ENCODE measurements around the gene TDRD5. TPM values are rescaled to one million over a fixed set of nuclear protein-coding genes. Genes with fewer than 3 reads are reported as not detected.

The TDRD5 gene
- total RNA-seq, 1 donor from 2014 or later, result 0.07 TPM

GRCh38 chr1:179583771-179584320 lies 7.8 kb upstream of the TDRD5 start:
- H3K9me3 Mint-ChIP-seq, result no peaks in the 10 kb centered on the region
- TF ChIP-seq, protein P1, sequence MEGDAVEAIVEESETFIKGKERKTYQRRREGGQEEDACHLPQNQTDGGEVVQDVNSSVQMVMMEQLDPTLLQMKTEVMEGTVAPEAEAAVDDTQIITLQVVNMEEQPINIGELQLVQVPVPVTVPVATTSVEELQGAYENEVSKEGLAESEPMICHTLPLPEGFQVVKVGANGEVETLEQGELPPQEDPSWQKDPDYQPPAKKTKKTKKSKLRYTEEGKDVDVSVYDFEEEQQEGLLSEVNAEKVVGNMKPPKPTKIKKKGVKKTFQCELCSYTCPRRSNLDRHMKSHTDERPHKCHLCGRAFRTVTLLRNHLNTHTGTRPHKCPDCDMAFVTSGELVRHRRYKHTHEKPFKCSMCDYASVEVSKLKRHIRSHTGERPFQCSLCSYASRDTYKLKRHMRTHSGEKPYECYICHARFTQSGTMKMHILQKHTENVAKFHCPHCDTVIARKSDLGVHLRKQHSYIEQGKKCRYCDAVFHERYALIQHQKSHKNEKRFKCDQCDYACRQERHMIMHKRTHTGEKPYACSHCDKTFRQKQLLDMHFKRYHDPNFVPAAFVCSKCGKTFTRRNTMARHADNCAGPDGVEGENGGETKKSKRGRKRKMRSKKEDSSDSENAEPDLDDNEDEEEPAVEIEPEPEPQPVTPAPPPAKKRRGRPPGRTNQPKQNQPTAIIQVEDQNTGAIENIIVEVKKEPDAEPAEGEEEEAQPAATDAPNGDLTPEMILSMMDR (IDR thresholded peaks at IDR 0.05; ENCODE audit: unreplicated experiment), result no peak
- H3K4me1 Mint-ChIP-seq, result peaks cover 2% of the 10 kb centered on the region
- no peaks in the 10 kb centered on the region for H3K36me3 Mint-ChIP-seq
- H3K27ac Mint-ChIP-seq, result no peak overlapping the region
- DNase-seq (ENCODE audit: low spot score in 2 of 2, unreplicated experiment in 2 of 2), result no peak
- H3K27me3 Mint-ChIP-seq (ENCODE audit: low read depth), result peaks cover 72% of the 10 kb centered on the region
- no peak overlapping the region for H3K4me3 Mint-ChIP-seq

DNA sequence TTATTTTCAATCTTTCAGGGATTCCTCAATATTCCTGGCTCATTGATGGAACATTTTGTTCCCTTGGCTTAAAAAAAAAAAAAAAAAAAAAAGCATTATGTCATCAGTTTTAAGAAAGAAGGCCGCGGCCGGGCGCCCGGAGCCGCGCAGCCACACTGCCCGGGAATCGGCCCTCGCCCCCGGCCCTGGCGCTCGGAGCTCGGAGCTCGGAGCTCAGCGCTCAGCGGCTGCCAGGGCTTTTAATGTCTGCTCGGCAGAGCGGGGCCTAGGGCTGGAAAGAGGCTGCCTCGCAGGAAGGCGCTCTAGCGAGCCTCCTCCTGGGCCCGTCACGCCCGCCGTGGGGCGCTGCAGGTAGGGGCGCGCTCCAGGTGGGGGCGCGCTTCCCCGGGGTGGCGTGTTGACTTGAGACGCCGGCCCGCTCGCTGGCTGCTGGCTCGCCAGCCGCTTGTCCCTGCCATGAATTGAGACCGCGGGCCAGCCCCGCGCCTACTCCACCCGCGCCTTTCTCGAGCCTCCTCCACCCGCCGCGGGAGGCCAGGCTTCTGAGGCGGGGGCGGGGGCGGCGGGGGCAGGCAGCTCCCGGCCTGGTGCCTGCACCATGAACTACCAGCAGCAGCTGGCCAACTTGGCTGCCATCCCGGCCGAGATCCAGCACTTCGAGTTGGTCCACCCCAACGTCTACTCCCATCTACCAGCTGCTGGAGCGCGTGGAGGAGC lies 5.4 kb upstream of the TDRD5 start:
- H3K27ac Mint-ChIP-seq, result no peak overlapping the region
- H3K4me3 Mint-ChIP-seq, result peak overlapping the region; percentile 57
- TF ChIP-seq, protein P1 (IDR thresholded peaks at IDR 0.05; ENCODE audit: unreplicated experiment), result peak; percentile 58
- no peaks in the 10 kb centered on the region for H3K9me3 Mint-ChIP-seq
- H3K4me1 Mint-ChIP-seq, result peaks cover 2% of the 10 kb centered on the region
- peaks cover 57% of the 10 kb centered on the region for H3K27me3 Mint-ChIP-seq (ENCODE audit: low read depth)
- DNase-seq (ENCODE audit: low spot score in 2 of 2, unreplicated experiment in 2 of 2), result peak in 1 of 2 experiments; percentile 75
- H3K36me3 Mint-ChIP-seq, result no peaks in the 10 kb centered on the region

- Mint-ChIP-seq H3K4me3 (no peak overlapping the region), H3K36me3 (no peaks in the 10 kb centered on the region), H3K9me3 (no peaks in the 10 kb centered on the region), H3K27ac (no peak overlapping the region), H3K27me3 (ENCODE audit: low read depth) (peaks cover 50% of the 10 kb centered on the region), H3K4me1 (peaks cover 2% of the 10 kb centered on the region)
- DNase-seq (ENCODE audit: low spot score in 2 of 2, unreplicated experiment in 2 of 2), result no peak
- TF ChIP-seq, protein P1 (IDR thresholded peaks at IDR 0.05; ENCODE audit: unreplicated experiment), result no peak
Observed at GRCh38 chr1:179587336-179587735, 4.3 kb upstream of the TDRD5 start.

- no peaks in the 10 kb centered on the region for H3K36me3 Mint-ChIP-seq
- no peak for DNase-seq (ENCODE audit: low spot score in 2 of 2, unreplicated experiment in 2 of 2)
- no peaks in the 10 kb centered on the region for H3K9me3 Mint-ChIP-seq
- TF ChIP-seq, protein P1 (IDR thresholded peaks at IDR 0.05; ENCODE audit: unreplicated experiment), result no peak
- H3K27me3 Mint-ChIP-seq (ENCODE audit: low read depth), result peaks cover 54% of the 10 kb centered on the region
- peaks cover 2% of the 10 kb centered on the region for H3K4me1 Mint-ChIP-seq
- no peak overlapping the region for H3K4me3 Mint-ChIP-seq
- H3K27ac Mint-ChIP-seq, result no peak overlapping the region
Observed at GRCh38 chr1:179588425-179589024, 3.1 kb upstream of the TDRD5 start.

GRCh38 chr1:179589509-179589908 lies 2.1 kb upstream of the TDRD5 start:
- H3K27ac Mint-ChIP-seq, result no peak overlapping the region
- TF ChIP-seq, protein P1 (IDR thresholded peaks at IDR 0.05; ENCODE audit: unreplicated experiment), result no peak
- peaks cover 55% of the 10 kb centered on the region for H3K27me3 Mint-ChIP-seq (ENCODE audit: low read depth)
- H3K9me3 Mint-ChIP-seq, result no peaks in the 10 kb centered on the region
- no peak for DNase-seq (ENCODE audit: low spot score in 2 of 2, unreplicated experiment in 2 of 2)
- no peaks in the 10 kb centered on the region for H3K36me3 Mint-ChIP-seq
- H3K4me3 Mint-ChIP-seq, result no peak overlapping the region
- peaks cover 2% of the 10 kb centered on the region for H3K4me1 Mint-ChIP-seq
